ENCODE data around the gene AGBL4. TPM values are rescaled to one million over a fixed set of nuclear protein-coding genes. Genes with fewer than 3 reads are reported as not detected.

Gene AGBL4
- 2.1 TPM for total RNA-seq
- long read RNA-seq, partial matches to known transcripts, result 0 of 3 reads
- long read RNA-seq, other reads (novel, unspliced or antisense), result 3 of 3 reads

DNA sequence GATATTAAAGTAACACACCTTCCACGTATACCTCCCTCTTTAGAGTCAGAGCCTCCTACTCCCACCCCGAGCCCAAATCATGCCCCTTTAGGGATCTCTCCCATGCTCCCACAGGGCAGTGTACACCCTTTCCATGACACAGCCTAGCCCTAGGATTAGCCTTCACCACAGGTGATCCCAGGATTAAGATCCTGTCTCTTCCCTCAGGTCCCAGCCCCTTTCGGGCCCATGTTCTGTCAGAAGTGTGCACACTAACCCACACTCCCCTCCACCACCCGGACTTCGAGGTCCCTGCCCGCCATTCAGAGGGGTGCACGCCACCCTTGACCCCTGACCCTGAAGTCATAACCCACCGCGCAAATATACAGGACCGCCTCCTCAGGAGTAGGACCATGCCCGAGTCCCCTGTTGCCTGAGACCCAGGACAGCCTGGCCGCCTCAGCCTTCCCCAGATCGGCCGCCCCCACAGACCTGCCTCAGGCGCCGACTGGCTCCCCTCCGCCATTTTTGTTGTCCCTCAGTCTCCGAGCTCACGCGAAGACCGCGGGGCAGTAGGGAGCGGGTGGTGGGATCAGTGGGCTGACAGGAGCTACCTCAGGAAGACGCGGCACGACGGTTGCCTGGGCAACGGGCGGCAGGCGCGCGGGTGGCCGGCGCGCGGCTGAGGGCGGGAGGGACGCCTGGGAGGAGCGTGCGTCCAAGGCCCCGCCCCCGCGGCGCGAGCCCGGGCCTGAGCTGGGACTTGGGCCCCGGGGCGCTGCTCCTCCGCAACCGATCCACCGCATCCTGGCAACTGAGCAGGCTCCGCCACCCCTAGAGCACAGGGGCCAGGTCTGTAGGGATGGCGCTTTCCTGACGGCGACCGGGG is at the start of gene AGBL4:
Gene AGBL4, minus strand, starts transcription at position 663 of the 868 bp plus-strand sequence.
- no peak within 1 kb of the TSS for H3K27ac ChIP-seq
- H3K36me3 ChIP-seq, result no peaks in the 10 kb centered on the region
- ATAC-seq (peak; percentile 93 to 97), DNase-seq (peak; percentile 75)
- intact Hi-C loops (cut with DNase I), result no loop called here
- TF ChIP-seq, protein P1, sequence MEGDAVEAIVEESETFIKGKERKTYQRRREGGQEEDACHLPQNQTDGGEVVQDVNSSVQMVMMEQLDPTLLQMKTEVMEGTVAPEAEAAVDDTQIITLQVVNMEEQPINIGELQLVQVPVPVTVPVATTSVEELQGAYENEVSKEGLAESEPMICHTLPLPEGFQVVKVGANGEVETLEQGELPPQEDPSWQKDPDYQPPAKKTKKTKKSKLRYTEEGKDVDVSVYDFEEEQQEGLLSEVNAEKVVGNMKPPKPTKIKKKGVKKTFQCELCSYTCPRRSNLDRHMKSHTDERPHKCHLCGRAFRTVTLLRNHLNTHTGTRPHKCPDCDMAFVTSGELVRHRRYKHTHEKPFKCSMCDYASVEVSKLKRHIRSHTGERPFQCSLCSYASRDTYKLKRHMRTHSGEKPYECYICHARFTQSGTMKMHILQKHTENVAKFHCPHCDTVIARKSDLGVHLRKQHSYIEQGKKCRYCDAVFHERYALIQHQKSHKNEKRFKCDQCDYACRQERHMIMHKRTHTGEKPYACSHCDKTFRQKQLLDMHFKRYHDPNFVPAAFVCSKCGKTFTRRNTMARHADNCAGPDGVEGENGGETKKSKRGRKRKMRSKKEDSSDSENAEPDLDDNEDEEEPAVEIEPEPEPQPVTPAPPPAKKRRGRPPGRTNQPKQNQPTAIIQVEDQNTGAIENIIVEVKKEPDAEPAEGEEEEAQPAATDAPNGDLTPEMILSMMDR (IDR thresholded peaks at IDR 0.05), result no peak
- H3K4me3 ChIP-seq, result peak within 1 kb of the TSS; percentile 56
- no peaks in the 10 kb centered on the region for H3K9me3 ChIP-seq
- peaks cover 6% of the 10 kb centered on the region for H3K4me1 ChIP-seq
- no peaks in the 10 kb centered on the region for H3K27me3 ChIP-seq (ENCODE audit: low read depth)

DNA sequence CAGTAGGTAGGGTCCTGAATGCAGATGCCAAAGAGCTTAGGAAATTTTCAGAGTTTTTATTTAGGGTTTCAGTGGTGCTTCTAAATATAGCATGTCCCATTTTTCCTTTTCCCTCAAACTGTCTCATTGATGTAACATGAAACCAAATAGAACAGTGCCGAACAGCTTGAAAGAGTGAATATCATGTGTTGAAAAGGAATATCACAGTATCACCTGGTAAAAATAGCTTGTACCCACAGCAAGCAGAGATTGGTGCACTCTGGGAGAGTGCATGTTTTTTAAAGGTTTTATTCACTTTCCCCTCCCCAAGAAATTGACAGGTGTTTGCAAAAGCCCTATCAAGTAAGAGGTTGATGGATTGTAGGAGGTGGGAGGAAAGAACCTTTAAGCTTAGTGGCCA is 43.1 kb upstream of the AGBL4 start:
- DNase-seq (no peak), ATAC-seq (no peak)
- H3K27me3 ChIP-seq (ENCODE audit: low read depth), result no peaks in the 10 kb centered on the region
- no peak overlapping the region for H3K4me3 ChIP-seq
- no peaks in the 10 kb centered on the region for H3K36me3 ChIP-seq
- H3K4me1 ChIP-seq, result no peaks in the 10 kb centered on the region
- no peaks in the 10 kb centered on the region for H3K9me3 ChIP-seq
- intact Hi-C loops (cut with DNase I), result no loop called here
- TF ChIP-seq, protein P1 (IDR thresholded peaks at IDR 0.05), result no peak
- H3K27ac ChIP-seq, result no peak overlapping the region

DNA sequence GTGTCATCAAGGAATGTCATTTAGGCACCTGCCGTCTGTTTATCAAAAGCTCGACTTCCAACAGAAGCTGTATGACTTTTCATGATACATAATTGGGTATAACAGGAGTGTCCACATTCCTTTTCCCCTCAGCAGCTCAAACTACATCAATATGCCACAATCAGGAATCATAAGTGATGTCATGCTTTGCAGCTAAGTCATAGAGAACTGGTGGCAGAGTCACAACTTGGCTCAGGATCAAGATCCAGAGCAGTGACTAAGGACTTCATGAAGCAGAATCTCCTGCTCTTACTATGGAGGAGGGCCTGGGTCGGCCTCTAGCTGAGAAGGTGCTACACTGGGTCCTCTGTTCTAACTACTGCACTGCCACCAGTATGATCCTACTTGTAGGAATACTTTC is 36.5 kb upstream of the AGBL4 start:
- DNase-seq (no peak), ATAC-seq (peak in 1 of 2 donors; percentile 19)
- Histone ChIP-seq H3K27ac (no peak overlapping the region), H3K36me3 (no peaks in the 10 kb centered on the region), H3K4me1 (no peaks in the 10 kb centered on the region), H3K27me3 (ENCODE audit: low read depth) (no peaks in the 10 kb centered on the region), H3K9me3 (no peaks in the 10 kb centered on the region), H3K4me3 (no peak overlapping the region)
- TF ChIP-seq, protein P1 (IDR thresholded peaks at IDR 0.05), result no peak
- intact Hi-C loops (cut with DNase I), result no loop called here

DNA sequence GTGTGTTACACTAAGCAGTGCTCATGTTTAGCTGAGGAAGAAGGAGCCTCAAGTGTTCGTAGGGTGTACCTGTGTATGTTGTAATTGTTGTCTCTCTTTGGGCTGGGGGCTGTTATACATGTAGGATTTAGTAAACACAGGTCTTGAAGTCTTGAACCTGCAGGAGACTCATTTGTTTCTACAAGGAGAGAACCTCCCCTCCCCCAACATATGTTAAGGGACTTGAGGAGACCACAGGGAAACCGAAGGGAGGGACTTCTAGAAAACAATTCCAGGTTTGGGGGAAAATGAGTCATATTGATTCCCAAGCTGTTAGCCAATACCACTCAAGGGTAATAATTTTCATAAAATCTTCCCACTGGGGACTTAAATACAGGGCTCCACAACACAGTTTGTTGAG is 25.0 kb upstream of the AGBL4 start:
- Histone ChIP-seq H3K27me3 (ENCODE audit: low read depth) (peaks cover 36% of the 10 kb centered on the region), H3K36me3 (no peaks in the 10 kb centered on the region), H3K4me3 (no peak overlapping the region), H3K27ac (no peak overlapping the region), H3K9me3 (no peaks in the 10 kb centered on the region), H3K4me1 (no peaks in the 10 kb centered on the region)
- intact Hi-C loops (cut with DNase I), result no loop called here
- DNase-seq (no peak), ATAC-seq (no peak)
- TF ChIP-seq, protein P1 (IDR thresholded peaks at IDR 0.05), result no peak

DNA sequence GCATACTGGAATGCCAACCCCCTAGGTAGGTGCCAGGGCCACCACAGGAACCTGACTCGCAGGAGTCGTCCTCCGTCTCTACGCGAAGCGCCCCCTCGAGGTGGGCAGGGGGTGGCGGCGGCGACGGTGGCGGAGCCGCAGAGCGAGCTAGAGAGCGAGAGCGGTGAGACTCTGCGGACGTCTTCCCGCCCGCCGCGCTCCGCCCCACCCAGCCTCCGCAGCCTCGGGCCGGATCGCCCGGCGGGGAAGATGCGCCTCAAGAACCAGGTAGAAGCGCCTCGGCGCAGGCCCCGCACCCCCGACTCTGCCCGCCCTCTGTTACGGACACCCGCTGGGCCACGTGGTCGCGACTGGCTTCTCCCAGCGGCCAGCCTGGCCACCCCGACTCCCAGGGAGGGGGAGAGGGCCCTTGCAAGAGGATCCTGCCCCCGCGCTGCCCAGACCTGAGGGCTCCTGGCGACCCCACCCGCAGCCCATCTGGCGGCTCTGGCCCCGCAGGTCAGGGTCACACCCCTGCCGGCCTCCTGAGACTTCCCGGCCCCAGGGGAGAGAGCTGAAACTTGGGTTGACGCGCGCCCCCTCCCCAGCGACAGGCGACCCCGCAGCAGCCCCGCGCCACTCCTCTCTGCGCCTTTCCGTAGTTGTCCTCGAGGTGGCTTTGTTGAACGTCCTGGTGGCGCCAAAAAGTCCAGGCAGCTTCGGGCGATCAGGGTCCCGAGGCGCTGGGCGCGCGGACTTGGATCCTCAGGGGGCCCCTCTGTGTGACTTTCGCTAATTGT is 24.4 kb upstream of the AGBL4 start:
- ATAC-seq (peak; percentile 23 to 46), DNase-seq (no peak)
- H3K36me3 ChIP-seq, result no peaks in the 10 kb centered on the region
- peaks cover 36% of the 10 kb centered on the region for H3K27me3 ChIP-seq (ENCODE audit: low read depth)
- no peaks in the 10 kb centered on the region for H3K4me1 ChIP-seq
- H3K9me3 ChIP-seq, result no peaks in the 10 kb centered on the region
- no peak overlapping the region for H3K27ac ChIP-seq
- H3K4me3 ChIP-seq, result peak overlapping the region; percentile 12
- TF ChIP-seq, protein P1 (IDR thresholded peaks at IDR 0.05), result peak; percentile 14
- intact Hi-C loops (cut with DNase I), result no loop called here
